Suppressor macrophage treated with lipopolysaccharide for 4 hours (primary cell): ENCODE data around the gene TRERF1.

Experiments
- DNase-seq: peaks from one replicate; pipeline ENCODE4 v3.0.0-alpha.2; 2020

TRERF1 gene

DNA sequence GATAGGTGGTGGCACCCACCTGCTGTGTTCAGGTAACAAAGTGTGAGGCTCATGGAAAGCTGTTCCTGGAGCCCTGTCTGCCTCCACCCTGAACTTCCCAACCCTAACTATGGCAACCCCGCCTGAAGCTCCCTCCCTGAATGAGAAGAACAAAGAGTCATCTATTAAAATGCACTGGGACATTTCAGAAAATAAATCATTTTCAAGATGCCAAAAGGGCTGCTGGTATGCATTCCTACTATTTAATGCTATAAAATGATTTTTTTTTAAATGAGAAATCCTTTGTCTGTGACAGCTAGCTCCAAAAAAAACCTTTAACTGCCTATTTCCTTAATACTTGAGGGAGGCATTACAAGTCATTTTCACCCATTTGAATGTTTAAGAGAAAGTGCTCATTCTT is 149.7 kb downstream of the TRERF1 start:
- no peak for DNase-seq

GRCh38 chr6:42300701-42301100 is 151.0 kb downstream of the TRERF1 start:
- DNase-seq: no peak

- DNase-seq: no peak
Measured at GRCh38 chr6:42300185-42300584, 151.5 kb downstream of the TRERF1 start.

GRCh38 chr6:42297661-42298060 is 154.1 kb downstream of the TRERF1 start:
- DNase-seq: no peak

GRCh38 chr6:42296614-42297013 is 155.1 kb downstream of the TRERF1 start:
- DNase-seq: no peak

DNA sequence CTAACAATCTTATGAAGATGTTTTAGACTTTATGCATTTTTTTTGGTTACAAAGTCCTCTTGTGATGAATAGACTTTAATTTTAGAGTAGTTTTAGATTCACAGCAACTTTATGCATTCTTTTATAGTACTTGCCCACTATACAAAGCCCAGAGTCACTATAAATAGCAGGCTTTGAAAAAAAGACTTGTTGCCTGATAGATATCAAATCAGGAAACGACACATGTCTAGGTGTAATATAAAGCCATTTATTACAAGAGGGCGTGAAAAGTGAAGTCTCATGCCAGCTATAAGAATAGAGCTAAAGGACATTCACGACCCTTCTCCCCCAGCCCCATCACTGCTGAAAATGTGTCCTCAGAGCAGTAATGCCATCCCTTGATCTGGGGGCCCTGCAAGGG is 156.0 kb downstream of the TRERF1 start:
- DNase-seq: no peak

GRCh38 chr6:42295181-42295580 is 156.5 kb downstream of the TRERF1 start:
- peak; percentile 5 for DNase-seq

GRCh38 chr6:42294759-42295158 is 157.0 kb downstream of the TRERF1 start:
- peak; percentile 30 for DNase-seq

- no peak for DNase-seq
Measured at GRCh38 chr6:42293386-42293977, 158.2 kb downstream of the TRERF1 start.

DNA sequence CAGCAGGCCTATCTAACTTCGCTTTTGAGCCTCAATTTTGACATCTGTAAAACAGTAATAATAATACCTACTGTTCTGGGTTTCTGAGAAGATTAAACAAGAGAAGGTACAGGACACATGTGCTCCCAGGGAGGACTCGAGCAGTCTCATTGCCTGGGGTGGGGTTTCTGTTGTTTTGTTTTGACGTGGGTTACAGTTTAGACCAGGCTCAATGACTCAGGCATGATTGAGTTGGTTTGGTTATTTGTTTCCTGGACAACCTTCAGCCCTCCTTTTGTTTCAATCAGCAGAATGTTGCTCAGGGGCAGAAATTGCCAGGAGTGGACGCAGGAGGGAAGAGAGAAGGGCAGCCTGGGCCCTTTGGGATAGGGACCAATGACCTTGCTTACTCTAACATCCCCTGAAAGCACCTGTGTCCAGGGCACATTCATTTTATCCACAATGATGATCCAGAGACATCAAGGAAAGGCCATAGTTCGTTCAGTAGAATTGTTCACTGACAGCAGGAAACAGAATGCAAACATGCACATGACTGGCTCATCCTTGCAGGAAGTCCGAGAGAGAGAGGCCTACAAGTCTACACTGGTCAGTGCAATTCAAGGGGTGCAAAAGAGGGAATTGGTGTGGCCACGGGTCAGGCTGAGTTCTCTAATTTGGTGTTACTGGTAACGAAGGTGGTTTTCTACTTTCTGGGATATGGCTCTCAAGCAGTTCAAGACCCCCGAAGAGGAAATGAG is 159.6 kb downstream of the TRERF1 start:
- DNase-seq: no peak

- DNase-seq: no peak
Measured at GRCh38 chr6:42287756-42288155, 164.0 kb downstream of the TRERF1 start.

DNA sequence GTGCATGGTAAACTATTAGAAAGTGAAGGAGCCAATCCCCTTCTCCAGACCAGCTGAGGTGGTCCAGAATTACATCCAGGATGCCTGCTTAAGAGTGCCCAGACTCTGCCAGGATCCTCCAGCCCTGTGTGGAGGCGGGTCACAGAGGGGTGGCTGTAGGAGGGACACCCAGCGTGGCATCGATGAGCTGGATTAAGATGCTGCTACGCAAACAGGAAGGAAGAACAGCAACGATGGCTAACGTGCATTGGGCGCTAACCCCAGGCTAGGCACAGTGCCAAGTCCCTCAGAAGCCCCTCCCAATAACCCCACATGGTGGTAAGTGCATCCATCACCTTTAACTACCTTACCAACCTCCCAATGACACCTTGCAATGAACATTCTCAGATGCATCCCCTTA is 170.2 kb downstream of the TRERF1 start:
- no peak for DNase-seq

DNA sequence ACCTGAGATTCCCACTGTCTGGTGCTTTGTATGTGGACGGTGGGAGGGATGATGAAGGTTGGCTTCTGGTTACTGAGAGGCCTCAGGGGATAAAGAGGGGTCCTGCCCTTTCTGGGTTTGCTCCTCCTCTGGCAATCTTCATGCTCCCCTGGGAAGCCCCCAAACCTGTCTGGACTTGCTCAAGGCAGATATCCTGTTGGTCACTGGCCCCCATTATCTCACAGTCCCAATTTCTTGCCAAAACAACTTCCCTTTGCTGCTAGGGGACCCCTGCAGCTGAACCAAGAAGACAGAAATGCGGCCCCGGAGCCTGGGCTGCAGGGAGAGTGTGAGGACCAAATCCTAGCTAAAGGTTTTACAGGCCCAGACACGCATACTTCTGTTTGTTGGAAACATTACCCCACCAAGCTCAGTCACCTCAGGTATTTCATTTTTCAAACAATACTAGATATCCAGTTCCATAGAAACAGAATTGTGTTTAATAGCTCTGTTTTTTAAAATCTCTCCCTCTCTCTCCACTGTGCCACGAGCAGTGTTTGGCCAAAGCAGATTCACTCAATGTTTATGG is 170.7 kb downstream of the TRERF1 start:
- no peak for DNase-seq

DNA sequence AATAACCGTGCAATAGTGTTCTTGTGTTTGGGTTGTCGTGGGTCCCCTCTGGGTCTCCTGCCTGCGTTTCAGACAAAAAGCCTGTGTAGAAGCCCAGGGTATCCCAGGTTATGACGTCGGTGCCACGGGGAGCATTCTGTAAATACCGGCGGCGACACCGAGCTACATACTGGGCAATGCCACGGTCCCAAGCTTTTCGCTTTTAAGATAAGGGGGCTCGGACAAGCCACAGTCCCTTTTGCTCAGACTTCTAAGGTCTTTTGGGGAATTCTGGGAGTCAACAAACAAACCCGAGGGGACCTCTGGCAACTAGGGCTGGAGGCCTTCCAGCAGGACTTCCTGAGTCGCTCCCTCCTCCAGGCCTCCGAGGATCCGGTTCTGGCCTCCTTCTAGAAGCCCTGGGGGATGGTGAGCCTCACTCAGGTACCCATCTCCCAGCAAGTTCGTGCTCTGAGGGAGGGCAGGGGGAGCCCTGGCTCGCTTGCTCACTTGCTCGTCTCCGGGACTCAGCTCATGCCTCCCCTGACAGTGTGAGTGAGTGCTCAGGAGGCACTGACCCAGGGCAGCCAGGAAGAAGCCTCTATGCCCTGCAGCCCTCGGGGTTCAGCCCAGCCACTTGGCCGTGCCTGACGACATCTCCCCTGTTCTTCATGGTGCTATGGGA is 171.6 kb downstream of the TRERF1 start:
- no peak for DNase-seq

- no peak for DNase-seq
Measured at GRCh38 chr6:42279144-42279781, 172.5 kb downstream of the TRERF1 start.

DNA sequence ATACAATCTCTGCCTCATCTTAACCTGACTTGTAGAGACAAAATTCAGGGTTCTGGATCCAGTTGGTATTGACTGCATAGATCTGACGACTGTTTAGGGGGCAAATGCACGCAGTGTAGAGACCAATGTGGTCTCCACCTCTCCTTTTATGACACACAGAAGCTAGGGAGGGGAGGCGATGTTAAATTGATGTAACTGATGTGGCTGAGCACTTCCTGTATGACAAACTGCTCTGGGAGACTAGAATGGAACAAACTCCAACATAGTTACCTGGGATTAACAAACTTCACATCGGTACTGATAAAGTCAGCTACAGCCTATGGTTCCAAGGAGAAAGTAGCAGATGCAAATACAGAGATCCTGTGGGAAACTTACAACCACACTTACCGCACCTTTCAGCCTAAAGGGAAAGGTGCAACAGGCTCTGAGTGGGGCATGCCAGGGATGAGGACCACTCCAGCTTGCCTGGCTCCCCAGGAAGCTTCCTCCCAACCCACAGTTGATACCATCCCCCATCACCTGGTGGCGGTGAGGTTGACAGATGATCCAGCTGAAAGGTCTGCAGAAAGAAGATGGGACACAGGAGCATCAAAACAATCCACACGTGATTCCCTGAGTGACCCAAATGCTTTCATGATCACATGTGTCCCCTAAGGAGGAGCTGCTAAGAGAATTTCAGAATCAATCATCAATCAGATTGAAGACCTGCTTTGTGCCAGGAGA is 173.4 kb downstream of the TRERF1 start:
- no peak for DNase-seq

- DNase-seq: no peak
Measured at GRCh38 chr6:42276034-42276890, 175.5 kb downstream of the TRERF1 start.

GRCh38 chr6:42275376-42276033 is 176.2 kb downstream of the TRERF1 start:
- DNase-seq: no peak

DNA sequence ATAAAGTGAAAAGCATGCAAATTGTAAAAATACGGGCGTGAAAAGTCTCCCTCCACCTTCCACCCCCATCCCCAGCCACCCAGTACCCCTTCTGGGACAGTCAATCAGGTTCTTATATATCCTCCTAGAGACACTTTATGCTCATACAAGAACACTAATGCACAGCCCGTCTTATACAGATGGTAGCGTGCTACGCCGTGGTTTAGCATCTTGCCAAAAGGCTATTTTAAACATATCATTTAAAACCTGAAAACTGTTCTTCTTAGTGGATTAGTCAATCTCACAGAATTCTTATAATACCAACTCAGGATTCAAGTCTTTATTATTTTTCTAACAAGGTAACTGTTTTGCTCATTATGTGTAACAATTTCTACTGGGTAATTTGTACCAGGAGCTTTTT is 176.8 kb downstream of the TRERF1 start:
- DNase-seq: no peak

- DNase-seq: no peak
Measured at GRCh38 chr6:42271834-42272805, 179.6 kb downstream of the TRERF1 start.
